ENCODE data around the gene LRP6.
A peak's percentile ranks its signal among the peaks of the same experiment; 100 is the strongest.
"Not testable (repeated sequence)": the region's sequence is repeated elsewhere in the genome, so short reads cannot be mapped to it uniquely, and the experiment has no call there.

The LRP6 gene

DNA sequence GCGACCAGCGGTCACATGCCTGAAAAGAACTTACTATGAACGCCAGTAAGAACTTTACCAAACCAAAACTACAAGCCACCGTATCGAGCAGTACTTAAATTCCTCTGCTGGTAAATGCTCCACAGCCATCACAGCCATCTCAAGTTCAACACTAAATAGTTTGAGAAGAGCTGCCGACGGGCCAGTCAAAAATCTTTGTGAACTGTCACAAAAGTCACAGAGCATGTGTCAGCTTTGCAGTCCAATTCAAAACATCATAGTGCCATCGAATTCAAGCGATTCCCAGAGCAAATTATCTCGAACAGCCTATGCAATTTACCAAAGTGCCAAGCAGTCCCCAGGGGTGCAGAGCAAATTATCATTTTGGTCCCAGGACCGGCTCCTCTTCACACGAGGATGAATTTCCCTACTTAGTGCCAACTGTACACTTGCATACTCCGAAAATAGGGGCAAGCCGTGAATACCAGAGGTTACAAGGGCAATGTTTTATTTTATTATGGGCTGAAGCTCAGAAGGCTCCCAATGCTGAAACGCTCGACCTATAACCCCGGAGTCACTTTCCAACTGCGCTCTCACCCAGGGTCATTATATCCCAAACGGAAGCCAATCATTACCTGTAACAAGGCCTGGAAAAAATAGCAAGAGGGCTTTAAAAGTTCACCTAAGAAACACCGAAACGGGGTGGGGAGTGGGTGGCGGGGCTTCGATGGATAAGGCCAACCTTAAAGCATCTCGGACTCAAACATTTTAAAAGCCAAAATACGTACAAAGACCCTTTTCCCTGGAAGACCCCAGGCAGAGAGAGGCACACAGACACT, 1.1 kb downstream of the LRP6 start:
- DNase-seq (ENCODE audit: low spot score) = peak; percentile 18

DNA sequence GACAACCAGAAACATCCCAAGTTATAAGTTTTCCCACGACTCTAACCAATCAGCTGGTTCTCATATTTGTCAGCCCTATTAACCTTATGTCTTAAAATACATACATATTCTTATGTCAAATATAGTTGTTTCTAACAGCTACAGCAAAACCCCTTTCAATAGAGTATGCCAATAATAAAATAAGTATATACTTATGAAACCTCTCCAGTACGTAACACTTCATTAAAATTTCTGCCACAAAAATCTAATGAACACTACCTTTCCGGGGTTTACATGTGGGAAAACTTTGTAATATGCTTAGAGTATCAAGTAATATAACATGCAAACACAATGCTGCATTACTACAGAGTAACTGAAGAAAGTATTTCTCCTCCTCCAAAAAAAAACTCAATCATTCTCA, 1.8 kb downstream of the LRP6 start:
- no peak for DNase-seq (ENCODE audit: low spot score)

DNA sequence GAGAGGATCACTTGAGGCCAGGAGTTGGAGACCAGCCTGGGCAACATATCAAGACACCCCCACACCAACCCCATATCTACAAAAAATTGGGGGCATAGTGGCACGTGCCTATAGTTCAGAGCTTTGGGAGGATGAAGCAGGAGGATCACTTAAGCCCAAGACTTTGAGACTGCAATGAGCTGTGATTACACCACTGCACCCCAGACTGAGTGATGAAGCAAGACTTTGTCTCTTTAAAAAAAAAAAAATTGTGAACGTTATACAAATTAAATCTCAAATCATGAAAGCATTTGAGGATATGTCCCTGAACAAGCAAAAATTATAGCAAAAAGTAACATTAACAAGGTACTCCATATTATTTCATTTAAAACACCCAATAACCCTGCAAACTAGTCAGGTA, 2.9 kb downstream of the LRP6 start:
- no peak for DNase-seq (ENCODE audit: low spot score)

DNA sequence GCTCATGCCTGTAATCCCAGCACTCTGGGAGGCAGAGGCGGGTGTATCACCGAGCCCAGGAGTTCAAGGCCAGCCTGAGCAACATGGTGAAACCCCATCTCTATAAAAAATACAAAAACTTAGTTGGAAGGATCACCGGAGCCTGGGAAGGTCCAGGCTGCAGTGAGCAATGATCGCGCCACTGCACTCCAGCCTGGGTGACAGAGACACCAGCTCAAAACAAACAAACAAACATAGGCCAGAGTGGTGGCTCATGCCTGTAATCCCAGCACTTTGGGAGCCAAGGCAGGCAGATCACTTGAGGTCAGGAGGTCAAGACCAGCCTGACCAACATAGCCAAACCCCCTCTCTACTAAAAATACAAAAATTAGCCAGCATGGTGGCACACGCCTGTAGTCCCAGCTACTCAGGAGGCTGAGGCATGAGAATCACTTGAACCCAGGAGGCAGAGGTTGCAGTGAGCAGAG, 10.5 kb downstream of the LRP6 start:
- DNase-seq (ENCODE audit: low spot score) = not testable (repeated sequence)

DNA sequence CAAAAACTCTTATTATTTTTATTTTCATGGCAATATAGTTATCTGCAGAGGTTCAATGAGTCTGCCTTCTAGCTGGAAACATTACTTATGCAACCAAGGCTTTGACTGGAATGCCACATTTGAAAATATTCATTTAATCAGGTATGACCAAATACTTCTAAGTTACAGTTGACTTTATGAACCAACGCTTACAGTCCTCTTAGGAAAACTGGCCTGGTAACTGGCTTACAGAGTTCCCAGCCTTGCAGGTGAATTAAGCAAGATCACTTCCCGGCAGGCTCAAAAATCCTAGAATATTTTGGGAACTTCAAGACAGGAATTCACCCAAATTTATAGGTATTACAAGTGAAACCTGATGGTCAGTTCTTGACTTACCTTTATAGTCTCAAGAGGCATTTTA, 12.3 kb downstream of the LRP6 start:
- DNase-seq (ENCODE audit: low spot score) = no peak

DNA sequence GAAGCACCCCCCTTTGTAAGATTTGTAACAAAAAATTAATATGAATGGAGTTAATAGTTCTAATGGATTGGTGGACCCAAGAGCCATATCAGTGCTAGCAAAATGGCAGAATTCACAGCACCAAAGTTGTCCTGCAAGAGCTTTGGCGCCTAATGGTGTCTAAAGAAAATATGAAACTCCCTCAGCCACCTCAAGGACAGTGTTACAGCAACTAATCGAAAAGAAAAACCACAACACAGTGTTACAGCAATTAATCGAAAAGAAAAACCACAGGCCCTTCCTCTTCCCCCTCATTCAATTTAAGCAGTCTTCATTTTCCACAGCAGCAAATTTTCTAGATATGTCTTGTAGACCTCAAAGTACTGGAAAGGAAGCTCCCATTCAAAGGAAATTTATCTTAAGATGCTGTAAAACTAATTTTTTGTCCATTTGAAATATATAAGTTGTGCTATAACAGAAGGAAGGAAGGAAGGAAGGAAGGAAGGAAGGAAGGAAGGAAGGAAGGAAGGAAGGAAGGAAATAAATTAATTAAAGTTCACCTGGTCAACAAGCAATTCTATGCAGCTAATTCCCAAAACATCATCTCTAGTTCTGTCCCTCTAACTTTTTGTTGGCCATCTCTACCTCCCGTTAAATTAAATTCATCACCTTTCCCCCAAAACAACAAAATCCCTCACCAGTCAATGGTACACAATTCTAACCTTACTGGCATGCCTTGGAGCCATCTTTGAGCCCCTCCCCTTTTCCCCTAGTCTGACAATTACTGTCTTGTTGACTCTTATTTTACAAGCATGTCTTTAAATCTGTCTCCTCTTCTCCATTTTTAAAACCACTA, 17.4 kb downstream of the LRP6 start:
- DNase-seq (ENCODE audit: low spot score) = no peak

DNA sequence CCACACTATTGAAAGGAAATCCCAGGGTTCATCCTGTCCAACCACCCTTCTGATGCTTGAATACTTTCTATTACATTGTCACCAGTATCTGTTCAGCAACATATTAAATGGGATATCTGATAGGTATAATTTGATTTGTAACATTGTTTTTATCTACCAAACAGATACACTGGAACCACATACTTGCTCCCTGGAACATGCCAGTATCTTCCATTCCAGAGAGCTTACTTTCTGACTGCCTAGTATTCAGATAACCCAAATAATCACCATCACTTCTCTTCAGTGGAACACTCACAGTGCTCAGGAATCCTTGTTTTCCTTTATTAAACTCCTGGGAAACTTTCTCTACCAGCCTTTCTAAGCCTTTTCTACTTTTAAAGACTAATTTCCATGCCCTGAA, 19.3 kb downstream of the LRP6 start:
- DNase-seq (ENCODE audit: low spot score) = no peak

DNA sequence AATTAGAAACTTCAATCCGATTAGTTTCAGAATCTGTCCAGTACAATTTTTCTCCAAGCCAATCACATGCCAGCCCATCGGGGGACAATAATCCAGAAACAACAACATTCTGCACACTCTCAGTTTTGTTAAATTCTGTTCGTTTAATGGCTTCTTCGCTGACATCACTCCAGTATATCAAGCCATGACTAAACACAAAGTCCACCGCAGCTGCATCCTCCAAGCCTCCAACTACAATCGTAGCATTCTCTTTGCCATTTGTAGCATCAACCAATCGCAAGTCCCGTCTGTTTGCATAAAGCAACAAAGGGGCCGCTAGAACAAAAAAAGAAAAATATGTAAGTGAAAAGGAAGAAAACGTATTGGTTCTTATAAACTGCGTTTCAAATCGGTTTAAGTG, 22.5 kb downstream of the LRP6 start:
- no peak for DNase-seq (ENCODE audit: low spot score)

DNA sequence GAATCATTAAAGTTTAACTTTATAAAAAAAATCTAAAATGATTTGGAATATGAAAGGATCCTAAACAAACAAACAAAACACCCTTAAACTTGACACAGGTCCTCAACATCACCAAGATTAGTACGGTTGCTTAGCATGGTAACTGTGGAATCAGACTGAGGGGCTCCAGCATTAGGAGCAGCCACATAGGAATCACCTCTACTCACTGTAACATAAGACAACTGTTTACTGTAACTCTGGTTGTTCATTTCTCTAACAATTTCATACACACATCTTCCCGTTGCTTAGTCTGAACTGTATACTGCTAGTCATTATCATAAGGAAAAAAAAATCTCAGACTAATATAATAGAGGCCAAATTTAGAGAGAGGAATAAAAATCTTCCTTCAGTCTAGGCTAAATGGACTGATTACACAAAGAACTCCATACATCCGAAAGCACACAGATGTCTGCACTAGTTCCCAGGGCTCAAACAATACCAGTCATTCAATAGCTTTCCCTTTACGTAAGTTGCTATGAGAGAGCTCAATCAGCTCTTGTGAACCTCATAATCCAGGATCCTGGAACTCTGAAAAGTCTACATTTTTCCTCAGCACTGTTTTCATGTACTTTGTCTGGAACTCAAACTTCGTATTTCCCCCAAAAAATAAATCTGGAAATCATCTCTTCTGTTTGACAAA, 26.0 kb downstream of the LRP6 start:
- DNase-seq (ENCODE audit: low spot score) = no peak

DNA sequence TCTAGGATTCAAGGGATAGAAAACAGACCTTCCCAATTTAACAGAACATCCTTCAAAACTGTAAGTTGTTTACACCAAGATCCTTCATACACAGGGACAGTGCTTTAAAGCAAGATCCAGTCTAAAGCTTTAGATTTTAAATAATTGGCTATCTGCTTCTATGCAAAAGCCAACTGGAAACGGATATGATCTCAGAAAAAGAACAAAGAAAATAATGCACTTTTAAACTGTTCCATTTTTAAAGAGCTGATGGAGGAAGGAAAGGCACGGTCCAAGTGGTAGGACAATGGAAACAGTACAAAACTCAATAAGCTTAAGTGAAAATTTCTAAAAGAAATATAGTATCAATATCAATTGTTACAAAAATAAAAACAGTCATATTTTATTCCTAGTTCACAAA, 27.7 kb downstream of the LRP6 start:
- no peak for DNase-seq (ENCODE audit: low spot score)

DNA sequence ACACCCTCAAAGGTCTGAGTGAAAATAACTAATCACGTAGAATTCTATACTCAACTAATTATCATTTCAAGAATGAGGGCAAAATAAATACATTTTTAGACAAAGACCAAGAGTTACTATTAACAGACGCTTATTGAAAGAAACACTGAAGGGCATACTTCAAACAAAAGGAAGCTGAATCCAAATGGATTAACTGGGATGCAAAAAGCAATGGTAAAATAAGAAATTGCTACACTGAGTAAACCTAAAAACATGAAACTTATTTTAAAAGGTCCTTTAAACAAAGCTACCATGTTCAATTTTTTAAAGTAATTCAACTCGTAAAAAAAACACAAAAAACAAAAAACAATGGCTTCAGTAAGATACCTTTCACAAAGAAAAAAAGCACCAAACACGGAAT, 28.2 kb downstream of the LRP6 start:
- DNase-seq (ENCODE audit: low spot score) = no peak

DNA sequence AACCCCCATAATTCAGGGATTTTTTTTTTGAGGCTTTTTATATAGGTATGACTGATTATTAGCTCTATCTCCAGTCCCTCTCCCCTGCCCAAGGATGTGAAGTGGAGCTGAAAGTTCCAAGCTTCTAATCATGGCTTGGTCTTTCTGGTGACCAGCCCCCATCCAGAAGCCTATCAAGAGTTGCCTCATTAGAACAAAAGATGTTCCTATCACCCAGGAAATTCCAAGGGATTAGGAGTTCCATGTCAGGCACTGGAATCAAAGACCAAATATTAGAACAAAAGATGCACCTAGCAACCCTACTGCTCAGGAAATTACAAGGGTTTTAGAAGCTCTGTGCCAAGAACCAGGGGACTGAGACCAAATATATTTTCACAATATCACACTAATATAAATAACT, 29.9 kb downstream of the LRP6 start:
- no peak for DNase-seq (ENCODE audit: low spot score)

DNA sequence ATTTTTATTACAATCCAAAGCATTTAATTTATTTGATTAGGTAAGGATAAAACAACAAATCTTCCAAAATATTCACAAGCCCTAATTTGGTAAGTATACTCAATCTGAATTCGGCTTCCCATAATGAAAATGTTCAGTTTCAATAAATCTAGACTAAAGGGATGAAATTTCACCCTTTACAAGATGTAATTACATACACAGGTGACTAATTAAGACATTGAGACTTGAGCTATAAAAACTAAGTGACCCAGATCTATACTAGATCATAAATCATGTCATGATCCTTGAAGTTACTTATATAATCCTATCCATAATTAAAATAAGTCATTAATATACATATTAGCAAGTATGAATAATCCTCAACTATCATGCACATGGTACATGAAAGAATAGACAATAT, 36.6 kb downstream of the LRP6 start:
- no peak for DNase-seq (ENCODE audit: low spot score)

DNA sequence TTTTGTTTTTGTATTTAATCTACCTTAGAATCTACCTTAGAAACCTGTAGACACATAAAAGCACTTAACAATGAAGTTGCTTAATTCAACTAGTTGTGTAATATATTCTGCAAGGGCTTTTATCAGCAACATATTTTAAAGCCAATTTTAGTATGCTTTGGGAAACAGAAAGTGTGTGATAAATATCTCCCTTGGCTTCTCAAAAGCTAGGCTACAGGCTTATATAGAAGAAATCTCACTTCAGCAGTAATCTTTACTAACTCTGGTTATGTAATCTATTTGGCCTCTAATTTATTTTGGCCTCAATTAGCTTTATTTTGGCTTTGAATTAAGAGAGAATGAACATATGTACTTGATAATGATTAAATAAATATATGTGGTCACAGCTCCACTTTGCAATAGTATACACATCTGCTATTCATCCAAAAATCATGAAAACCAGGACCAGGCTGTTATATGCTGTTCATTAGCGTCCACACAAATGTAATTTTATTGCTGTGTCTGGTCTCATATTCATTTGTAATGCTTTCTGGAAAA, 37.2 kb downstream of the LRP6 start:
- DNase-seq (ENCODE audit: low spot score) = peak; percentile 29

DNA sequence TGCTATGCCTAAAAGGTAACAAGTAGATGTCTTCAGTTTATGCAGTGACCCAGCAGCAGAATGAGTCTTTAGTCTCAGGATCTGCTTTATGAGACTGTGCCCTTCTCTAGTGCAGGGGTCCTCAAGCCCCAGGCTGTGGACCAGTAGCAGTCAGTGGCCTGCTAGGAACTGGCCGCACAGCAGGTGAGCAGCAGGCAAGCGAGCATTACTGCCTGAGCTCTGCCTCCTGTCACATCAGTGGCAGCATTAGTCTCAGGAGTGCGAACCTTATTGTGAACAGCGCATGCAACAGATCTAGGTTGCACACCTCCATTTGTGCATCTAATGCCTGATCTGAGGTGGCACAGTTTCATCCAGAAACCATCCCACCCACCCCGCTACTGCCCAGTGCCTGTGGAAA, 38.4 kb downstream of the LRP6 start:
- no peak for DNase-seq (ENCODE audit: low spot score)

DNA sequence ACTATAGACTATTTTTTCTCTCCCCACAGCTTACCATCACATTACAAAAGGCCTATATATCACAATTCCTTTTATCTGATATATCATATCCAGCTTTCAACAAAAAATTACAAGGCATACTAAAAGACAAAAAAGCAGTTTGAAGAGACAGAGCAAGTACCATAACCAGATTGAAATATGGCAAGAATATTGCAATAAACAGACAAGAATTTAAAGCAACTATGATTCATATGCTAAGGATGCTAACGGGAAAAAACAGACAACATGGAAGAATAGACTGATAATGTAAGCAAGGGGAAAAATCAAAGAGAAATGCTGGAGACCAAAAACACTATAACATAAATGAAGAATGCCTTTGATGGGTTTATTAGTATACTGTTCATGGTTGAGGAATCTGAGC, 40.7 kb downstream of the LRP6 start:
- DNase-seq (ENCODE audit: low spot score) = no peak

DNA sequence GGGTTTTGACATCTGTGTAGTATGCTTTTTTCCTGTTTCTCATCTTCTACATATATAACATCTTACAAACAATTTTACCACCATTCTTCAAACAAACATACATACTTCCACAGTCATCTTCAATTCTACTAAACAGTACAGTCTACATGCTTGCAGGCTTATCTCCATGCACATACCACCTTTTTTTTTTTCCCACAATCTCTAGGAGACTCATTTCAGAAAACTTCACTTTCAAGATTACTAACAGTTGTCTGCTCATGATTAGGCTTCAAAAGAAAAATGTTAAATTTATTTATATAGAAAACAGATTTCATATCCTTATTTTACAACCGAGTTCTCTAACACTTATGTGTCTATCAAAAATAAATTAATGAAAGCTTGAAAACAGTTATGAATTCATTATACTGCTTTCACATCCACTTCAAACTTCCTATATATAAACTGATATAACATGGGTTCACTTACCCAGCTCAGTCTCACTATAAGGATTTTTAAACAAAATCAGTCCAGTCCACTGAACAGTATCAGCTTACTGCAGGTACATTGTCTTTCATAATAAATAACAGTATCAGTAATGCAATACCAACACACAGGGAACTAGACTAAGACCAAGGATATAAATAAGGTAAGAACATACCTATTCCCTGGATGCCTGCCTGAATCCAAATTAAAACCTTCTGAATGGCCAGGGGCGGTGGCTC, 42.5 kb downstream of the LRP6 start:
- no peak for DNase-seq (ENCODE audit: low spot score)

DNA sequence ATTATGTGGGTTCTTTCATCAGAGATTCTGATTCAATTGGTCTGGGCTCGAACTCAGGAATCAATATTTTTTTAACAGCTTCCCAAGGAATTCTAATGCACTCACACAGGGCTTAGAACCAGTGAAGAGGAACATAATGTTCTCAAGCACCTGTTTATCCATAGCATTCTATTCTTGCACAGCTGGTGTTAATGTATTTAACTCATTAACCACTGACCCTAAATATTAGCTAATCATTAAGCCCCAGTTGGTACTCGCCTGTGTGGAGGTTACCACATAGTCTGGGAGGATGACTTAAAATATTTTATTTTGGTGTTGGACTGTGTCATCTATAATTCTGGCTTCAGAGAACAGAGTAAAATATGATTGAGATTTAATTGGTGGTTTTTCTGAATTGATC, 45.3 kb downstream of the LRP6 start:
- no peak for DNase-seq (ENCODE audit: low spot score)

DNA sequence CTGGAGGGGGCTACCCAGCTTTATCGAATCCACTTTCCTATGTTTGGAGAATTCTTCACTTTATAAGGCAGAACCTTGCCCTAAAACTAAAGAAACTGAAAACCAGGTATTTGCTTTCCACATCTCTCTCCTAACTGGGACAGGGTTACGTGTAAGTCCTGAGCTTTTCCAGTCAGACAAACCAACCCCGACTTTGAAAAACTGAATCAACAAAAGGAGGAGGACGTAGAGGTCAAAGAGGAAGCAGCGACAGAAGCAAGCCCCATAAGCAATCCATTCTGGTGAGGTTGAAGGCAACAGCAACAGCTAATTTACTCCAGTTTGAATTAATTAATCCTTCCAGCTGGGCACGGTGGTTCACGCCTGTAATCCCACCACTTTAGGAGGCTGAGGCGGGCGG, 47.2 kb downstream of the LRP6 start:
- no peak for DNase-seq (ENCODE audit: low spot score)

DNA sequence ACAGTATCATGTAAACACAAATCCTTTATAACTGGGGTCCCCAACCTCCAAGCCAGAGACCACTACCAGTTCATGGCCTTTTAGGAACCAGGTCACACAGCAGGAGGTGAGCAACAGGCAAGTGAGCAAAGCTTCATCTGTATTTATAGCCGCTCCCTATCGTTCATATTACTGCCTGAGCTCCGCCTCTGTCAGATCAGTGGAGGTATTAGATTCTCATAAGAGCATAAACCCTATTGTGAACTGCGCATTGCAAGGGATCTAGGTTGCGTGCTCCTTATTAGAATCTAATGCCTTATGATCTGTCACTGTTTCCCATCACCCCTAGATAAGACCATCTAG, 49.9 kb downstream of the LRP6 start:
- DNase-seq (ENCODE audit: low spot score) = no peak

DNA sequence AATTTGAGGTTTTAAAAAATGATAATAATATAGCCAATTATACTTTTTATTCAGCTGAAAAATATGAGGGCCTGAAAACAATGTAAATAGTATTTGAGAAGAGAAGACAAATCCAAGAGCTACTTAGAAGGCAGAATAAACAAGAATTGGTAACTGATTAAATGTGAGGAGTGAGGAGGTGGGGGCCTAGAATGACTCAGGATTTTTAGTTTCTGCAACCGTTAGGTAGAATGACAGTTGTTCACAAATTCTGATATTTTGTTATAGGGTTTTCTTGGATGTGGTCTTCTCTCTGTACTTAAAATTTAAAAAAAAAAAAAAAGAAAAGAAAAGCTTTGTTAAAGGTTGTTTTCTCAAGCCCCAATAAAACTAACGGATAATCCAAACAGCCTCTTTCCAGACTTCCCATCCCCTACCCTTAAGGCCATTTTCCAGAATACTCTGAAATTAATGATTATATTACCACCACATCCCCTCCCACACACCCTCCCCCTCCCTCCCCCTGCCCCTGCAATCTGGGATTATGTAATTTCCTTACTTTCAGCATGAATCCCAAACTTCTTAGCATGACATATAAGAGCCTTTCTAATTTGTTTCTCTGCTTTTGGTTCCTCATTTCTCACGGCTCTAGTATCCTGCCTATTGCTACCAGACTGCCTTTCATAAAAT, 50.4 kb downstream of the LRP6 start:
- DNase-seq (ENCODE audit: low spot score) = no peak
